Nephron progenitor cell (in vitro differentiated cells): Measurements from ENCODE around the gene ZPLD1.

ENCODE experiments used
- DNase-seq: peaks from one replicate; pipeline ENCODE4 v3.0.0; 2021
- H3K27ac Mint-ChIP-seq: 2 replicates; pipeline ENCODE4 v1.8.0; 2021; ENCODE audit warnings: mild to moderate bottlenecking, moderate library complexity, mixed read lengths
- H3K27me3 Mint-ChIP-seq: 2 replicates; pipeline ENCODE4 v1.8.0; 2021; ENCODE audit warnings: mild to moderate bottlenecking, low read depth, mixed read lengths; ENCODE audit not compliant: poor library complexity
- H3K36me3 Mint-ChIP-seq: 2 replicates; pipeline ENCODE4 v1.8.0; 2021; ENCODE audit warnings: low read depth, mixed read lengths
- H3K4me1 Mint-ChIP-seq: 2 replicates; pipeline ENCODE4 v1.8.0; 2021; ENCODE audit warnings: mixed read lengths
- H3K4me3 Mint-ChIP-seq: 2 replicates; pipeline ENCODE4 v1.8.0; 2021; ENCODE audit warnings: mild to moderate bottlenecking, moderate library complexity, mixed read lengths
- H3K9me3 Mint-ChIP-seq: 2 replicates; pipeline ENCODE4 v1.8.0; 2021; ENCODE audit warnings: mild to moderate bottlenecking, moderate library complexity, mixed read lengths
- TF ChIP-seq, protein P1 (sequence below): fragments of 200-600 bp; sonication (generic); IDR thresholded peaks from 2 replicates; pipeline ENCODE4 v1.5.0; 2021; ENCODE audit warnings: antibody characterized with exemption

The ZPLD1 gene

GRCh38 chr3:102485701-102486100, 50.9 kb downstream of the ZPLD1 start:
- Mint-ChIP-seq H3K36me3 (no peaks in the 10 kb centered on the region), H3K4me3 (no peak overlapping the region), H3K27ac (no peak overlapping the region), H3K4me1 (no peaks in the 10 kb centered on the region), H3K9me3 (peaks cover 10% of the 10 kb centered on the region), H3K27me3 (peaks cover 3% of the 10 kb centered on the region)
- TF ChIP-seq, protein P1, sequence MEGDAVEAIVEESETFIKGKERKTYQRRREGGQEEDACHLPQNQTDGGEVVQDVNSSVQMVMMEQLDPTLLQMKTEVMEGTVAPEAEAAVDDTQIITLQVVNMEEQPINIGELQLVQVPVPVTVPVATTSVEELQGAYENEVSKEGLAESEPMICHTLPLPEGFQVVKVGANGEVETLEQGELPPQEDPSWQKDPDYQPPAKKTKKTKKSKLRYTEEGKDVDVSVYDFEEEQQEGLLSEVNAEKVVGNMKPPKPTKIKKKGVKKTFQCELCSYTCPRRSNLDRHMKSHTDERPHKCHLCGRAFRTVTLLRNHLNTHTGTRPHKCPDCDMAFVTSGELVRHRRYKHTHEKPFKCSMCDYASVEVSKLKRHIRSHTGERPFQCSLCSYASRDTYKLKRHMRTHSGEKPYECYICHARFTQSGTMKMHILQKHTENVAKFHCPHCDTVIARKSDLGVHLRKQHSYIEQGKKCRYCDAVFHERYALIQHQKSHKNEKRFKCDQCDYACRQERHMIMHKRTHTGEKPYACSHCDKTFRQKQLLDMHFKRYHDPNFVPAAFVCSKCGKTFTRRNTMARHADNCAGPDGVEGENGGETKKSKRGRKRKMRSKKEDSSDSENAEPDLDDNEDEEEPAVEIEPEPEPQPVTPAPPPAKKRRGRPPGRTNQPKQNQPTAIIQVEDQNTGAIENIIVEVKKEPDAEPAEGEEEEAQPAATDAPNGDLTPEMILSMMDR: no peak
- no peak for DNase-seq

DNA sequence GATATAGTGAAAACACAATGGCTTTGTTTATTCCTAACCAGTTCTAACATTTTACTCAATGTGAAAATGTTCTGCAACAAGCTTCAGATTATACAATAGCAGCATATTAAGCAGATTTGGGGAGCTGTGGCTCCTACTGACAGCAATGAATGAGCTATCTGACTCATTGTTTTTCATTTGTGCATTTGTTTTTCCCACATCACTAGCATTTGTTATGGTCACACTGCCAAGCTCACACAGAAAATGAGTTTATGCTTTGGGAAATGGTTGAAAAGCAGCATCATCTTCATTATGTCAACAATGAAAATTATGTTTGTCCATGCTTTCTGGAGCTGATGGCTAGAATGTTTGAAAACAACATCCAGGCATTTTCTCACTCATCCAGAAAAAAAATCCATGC, 53.5 kb downstream of the ZPLD1 start:
- no peaks in the 10 kb centered on the region for H3K4me1 Mint-ChIP-seq
- TF ChIP-seq, protein P1: no peak
- no peaks in the 10 kb centered on the region for H3K36me3 Mint-ChIP-seq
- no peaks in the 10 kb centered on the region for H3K27me3 Mint-ChIP-seq
- DNase-seq: no peak
- H3K27ac Mint-ChIP-seq: no peak overlapping the region
- H3K9me3 Mint-ChIP-seq: peaks cover 19% of the 10 kb centered on the region
- H3K4me3 Mint-ChIP-seq: no peak overlapping the region

- no peaks in the 10 kb centered on the region for H3K27me3 Mint-ChIP-seq
- H3K4me1 Mint-ChIP-seq: no peaks in the 10 kb centered on the region
- no peak overlapping the region for H3K27ac Mint-ChIP-seq
- DNase-seq: no peak
- no peak overlapping the region for H3K4me3 Mint-ChIP-seq
- TF ChIP-seq, protein P1: no peak
- H3K9me3 Mint-ChIP-seq: peaks cover 16% of the 10 kb centered on the region
- H3K36me3 Mint-ChIP-seq: no peaks in the 10 kb centered on the region
Observed at GRCh38 chr3:102492300-102492699, 57.5 kb downstream of the ZPLD1 start.

GRCh38 chr3:102497571-102497970, 62.8 kb downstream of the ZPLD1 start:
- Mint-ChIP-seq H3K27ac (no peak overlapping the region), H3K4me1 (no peaks in the 10 kb centered on the region), H3K36me3 (no peaks in the 10 kb centered on the region), H3K27me3 (no peaks in the 10 kb centered on the region), H3K9me3 (peaks cover 9% of the 10 kb centered on the region), H3K4me3 (no peak overlapping the region)
- DNase-seq: no peak
- TF ChIP-seq, protein P1: no peak

DNA sequence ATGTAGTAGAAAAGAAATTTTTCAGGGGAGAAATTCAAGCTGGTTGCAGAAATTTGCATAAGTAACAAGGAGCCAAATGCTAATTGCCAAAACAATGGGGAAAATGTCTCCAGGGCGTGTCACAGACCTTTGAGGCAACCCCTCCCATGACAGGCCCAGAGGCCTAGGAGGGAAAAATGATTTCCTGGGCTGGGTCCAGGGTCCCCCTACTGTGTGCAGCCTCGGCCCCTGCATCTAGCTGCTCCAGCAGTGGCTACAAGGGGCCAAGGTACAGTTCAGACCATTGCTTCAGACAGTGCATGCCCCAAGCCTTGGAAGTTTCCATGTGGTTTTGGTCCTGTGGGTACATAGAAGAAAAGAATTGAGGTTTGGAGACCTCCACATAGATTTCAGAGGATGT, 70.7 kb downstream of the ZPLD1 start:
- TF ChIP-seq, protein P1: no peak

DNA sequence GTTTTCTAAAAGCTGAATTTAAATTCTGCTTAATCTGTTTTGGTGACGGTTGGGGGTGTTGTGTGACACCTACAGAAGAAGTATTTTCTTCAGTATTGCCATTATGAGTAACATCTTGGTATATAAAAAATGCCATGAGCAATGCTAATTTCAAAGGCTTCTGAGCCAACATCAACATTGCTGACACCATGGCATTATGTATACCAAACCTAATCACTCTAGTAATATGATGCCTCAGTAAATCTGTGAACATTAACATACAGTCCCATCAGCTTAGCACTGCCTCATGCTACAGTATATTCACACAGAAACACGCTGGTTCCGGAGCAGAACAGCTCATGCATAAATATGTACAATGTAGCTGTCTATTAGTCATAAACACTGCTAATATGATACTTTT, 75.8 kb downstream of the ZPLD1 start:
- TF ChIP-seq, protein P1: no peak
- Mint-ChIP-seq H3K27me3 (no peaks in the 10 kb centered on the region), H3K27ac (no peak overlapping the region), H3K36me3 (no peaks in the 10 kb centered on the region), H3K9me3 (peaks cover 16% of the 10 kb centered on the region), H3K4me3 (no peak overlapping the region), H3K4me1 (peaks cover 27% of the 10 kb centered on the region)
- no peak for DNase-seq

More for the DNA sequence above, 70.7 kb downstream of the ZPLD1 start:
- Mint-ChIP-seq H3K4me1 (no peaks in the 10 kb centered on the region), H3K27ac (no peak overlapping the region), H3K27me3 (no peaks in the 10 kb centered on the region), H3K9me3 (peaks cover 16% of the 10 kb centered on the region), H3K4me3 (no peak overlapping the region), H3K36me3 (peaks cover 4% of the 10 kb centered on the region)
- DNase-seq: no peak
